ENCODE measurements around the gene EPRS1.
"Not testable (repeated sequence)": the region's sequence is repeated elsewhere in the genome, so short reads cannot be mapped to it uniquely, and the experiment has no call there.

EPRS1 gene

DNA sequence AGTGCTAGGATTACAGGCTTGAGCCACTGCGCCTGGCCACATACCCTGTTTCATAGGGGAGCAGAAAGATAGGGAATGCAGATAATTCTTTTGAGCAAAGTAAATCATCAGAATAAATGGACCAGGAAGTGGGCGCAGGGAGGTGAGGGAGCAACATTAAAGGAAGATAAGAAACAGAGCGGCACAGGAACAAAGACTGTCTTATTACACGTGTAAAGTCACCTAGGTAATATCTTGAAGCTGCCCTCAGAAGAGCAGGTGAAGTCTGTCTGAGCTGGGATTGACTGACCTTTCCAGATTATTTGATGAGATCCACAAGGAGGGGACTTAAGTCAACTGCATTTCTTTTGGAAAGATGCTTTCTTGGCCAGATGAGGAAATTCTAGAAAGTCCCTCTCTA is 7.7 kb downstream of the EPRS1 start:
- no peak for DNase-seq (ENCODE audit: low read depth in 2 of 2)

DNA sequence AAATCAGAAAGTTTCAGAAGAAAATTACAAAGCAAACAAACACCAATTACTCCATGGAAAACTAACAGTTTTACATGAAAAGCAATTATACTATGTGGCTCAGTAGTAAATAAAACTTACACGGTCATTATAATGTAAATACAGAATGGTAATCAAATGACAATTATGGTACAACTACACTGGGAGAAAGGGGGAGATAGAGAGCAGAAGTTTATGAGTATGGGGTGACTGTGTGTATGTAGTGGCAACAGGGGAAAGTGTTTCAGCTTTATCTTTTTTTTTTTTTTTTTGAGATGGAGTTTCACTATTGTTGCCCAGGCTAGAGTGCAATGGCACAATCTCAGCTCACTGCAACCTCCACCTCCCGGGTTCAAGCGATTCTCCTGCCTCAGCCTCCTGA is 8.5 kb downstream of the EPRS1 start:
- DNase-seq (ENCODE audit: low read depth in 2 of 2) = not testable (repeated sequence)

DNA sequence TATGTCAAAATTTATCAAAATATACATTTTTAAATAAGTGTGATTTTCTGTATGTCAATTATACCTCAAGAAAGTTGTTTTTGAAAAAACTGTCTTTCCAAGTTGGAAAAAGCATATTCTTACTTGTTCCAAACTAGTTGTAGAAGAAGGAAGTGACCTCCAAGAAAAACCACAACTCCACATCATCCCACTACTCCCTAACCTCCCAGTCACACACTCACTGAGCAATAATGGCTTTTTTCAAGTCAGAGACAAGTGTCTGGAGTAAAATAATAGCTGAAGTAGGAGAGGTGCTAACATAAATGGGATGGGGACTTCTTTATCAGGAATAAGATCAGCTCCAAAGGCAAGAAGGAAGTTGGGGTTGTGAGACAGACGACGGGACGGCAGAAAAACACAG is 13.4 kb downstream of the EPRS1 start:
- DNase-seq (ENCODE audit: low read depth in 2 of 2) = no peak

DNA sequence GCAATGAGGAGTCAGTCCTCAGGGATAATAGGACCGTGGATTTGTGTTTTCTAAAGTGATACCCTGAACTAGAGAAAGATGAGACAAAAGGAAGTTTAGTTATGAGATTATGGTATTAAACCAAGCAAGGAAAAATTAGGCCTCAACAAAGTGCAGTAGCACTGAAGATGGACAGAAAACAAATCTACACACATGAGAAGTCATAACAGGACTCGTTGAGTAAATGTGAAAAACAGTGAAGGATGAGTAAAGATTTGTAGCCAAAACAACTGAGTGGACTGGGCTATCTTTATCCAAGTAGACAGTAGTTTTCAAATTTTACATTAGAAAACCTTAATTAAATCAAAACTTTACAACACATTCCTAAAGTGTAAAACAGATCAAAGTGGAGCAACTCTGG is 15.0 kb downstream of the EPRS1 start:
- no peak for DNase-seq (ENCODE audit: low read depth in 2 of 2)

DNA sequence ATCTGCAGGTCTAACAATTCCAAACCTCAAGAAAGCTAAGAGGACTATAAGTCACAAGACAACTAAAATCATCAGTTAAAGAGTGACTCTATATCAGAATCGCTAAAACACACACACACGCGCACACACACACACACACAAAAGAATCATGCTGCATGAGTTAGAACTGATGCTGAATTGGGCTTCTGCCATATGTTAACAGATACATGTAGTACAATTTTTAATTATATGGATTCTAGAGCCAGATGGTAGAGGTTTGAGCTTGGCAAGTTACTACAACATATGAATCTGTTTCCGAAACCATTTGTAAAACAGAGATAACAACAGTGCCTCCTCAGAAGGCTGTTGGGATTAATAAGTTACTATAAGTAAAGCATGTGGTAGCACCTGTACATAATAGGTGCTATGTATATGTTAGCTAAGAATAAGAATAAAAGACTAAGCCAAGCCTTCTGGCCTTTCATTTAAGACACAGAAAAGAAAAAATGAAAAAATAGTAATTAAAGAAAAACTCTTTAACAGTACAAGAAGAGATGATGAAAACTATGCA is 17.9 kb downstream of the EPRS1 start:
- no peak for DNase-seq (ENCODE audit: low read depth in 2 of 2)

DNA sequence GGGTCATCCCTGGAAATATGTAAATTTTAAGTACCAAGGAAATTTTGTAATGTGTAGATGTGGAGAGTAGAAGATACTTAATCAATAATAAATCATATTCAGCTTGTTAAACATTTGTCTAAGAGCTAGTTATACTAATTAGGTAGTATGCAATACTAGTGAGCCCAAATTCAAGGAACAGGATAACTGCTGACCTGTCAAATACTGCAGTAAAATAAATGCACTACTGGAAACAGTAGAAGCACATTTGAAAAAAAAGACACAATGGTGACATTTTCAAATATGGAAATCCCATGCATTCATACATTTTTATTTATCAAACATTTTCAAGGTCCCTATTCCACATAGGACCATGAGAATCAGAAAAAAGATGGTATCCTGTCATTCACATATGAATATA is 27.2 kb downstream of the EPRS1 start:
- DNase-seq (ENCODE audit: low read depth in 2 of 2) = no peak

DNA sequence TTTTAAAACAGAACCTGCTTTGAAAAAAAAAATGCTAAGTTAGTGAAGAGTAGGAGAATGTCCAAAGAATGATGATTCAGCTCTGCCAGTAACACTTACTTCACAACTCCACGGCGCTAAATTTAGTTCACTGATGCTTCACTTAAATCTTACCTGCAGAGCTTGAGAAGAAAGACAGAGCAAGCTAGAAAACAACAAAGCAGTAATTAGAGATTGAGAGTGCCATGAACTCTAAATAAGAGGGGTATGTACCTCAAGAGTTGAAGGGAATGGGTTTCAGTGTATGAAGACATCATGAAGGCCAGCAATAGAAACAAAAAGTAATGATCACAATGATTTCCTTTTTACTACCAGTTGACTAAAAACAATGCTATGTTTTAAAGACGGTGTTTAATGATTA is 32.8 kb downstream of the EPRS1 start:
- no peak for DNase-seq (ENCODE audit: low read depth in 2 of 2)

DNA sequence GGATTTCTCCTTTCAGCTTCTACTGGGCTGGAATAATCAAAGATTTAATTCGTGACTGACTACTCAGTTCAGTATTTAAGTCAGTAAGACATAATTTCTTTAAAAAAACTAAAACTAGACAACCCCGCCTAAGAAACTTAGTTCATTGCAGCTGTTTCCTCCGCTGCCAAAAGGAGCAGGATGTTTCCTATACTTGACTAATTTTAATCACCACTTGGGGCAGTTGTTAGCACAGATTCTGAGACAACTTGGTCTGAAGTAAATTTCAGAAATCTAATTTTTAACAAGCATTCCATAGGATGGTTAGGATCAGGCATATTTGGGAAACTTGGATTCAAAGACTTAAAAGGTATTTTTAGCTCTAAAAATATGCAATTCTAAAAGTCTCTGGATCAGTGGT is 34.0 kb downstream of the EPRS1 start:
- no peak for DNase-seq (ENCODE audit: low read depth in 2 of 2)

DNA sequence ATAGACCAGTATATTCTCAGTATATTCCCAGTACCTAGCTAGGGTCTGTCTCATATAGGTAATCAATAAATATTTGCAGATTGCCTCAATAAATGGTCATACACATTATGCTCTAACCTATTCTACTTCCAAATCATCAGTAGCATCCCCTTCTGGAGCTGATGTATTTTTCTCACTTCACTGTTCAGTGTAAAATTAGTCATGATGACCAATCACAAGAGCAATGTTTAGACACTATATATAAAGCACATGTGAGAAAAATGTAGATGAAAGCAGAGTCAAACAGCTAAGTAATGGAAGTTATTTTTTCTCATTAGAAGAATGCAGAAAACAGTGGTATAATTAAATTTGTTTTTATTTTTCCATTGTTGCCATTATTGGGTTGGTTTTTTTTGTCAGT is 34.7 kb downstream of the EPRS1 start:
- no peak for DNase-seq (ENCODE audit: low read depth in 2 of 2)

DNA sequence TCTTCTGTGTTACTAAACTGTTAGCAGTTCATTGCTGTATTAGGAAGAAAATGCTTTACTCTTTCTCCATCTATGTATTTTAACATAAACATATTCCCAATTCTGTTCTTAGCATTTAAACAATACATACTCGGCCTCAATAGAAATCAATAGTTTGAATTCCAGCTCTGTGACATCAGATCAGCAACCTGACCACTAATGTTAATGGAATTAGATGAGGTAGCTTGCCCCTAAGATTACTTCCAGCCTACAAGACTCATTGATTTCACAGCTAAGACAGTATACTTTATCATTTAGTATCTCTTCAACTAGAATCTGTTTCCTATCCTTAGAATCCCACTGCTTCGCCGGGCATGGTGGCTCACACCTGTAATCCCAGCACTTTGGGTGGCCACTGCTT is 38.9 kb downstream of the EPRS1 start:
- no peak for DNase-seq (ENCODE audit: low read depth in 2 of 2)

DNA sequence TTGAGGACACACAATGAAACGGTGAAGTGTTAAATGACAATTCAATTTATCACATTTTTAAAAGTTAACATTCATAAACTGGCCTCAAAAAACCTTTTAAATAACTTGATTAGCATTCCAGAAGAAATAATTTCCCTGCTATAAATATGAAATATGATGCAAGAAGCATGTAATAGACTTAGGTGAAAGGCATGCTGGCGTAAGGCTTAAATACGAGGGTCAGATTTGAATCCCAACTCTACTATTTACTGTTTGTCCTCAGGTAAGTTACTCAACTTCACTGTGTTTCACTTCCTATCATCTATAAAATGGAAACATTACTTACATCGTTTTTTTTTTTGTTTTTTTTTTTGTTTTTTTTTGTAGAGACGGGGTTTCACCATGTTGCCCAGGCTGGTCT is 40.8 kb downstream of the EPRS1 start:
- DNase-seq (ENCODE audit: low read depth in 2 of 2) = no peak

DNA sequence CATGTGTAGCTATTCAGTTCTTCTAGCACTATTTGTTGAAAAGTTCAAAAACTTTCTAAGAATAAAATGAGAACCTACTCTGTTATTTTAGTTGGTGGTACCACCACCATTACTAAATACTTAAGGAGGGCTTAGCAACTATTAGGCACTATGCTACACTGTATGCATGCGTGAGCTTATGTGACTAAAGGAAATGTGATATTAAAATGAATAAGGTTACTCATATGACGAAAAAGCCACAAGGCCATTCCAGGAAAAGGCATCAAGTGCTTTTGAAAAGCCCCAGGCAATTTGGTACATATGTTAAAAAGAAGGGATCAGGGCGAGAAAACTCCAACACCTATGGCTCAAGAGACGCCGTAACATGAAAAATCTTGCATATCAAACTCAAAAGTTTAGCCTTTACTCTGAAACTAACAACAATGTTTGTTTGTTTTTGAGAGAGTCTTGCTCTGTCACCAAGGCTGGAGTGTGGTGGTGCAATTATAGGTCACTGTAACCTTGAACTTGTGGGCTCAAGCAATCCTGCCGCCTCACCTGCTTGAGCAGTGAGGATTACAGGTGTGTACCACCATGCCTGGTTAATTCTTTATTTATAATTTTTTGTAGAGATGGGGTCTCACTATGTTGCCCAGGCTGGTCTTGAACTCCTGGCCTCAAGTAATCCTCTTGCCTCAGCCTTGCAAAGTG is 42.5 kb downstream of the EPRS1 start:
- no peak for DNase-seq (ENCODE audit: low read depth in 2 of 2)

DNA sequence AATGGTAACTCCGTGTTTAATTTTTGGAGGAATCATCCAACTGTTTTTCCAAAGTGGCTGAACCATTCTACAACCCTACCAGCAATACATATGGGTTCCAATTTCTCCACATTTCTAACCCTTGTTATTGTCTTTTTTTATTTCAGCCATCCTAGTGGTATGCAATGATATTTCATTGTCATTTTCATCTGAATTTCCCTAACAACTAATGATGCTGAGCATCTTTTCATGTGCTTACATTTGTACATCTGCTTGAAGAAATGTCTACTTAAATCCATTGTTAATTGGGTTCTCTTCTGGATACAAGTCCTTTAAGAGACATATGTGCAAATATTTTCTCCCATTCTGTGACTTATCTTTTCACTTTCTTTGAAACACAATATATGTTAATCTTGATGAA is 43.3 kb downstream of the EPRS1 start:
- DNase-seq (ENCODE audit: low read depth in 2 of 2) = no peak

DNA sequence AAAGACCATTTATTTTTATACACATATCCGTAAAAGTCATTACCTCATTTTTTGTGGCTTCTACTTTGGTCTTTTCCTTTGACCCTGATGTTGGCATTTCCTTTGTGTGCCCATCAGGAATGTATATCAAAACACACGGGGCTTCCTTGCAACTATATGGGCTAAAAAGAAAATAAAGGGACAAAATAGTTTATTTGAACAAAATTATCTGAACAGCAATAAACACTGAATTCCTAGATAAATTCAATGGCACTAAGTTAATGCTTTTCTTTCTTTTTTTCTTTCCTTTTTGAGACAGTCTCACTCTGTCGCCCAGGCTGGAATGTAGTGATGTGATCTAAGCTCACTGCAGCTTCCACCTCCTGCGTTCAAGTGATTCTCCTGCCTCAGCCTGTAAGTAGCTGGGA is 45.2 kb downstream of the EPRS1 start:
- DNase-seq (ENCODE audit: low read depth in 2 of 2) = no peak

DNA sequence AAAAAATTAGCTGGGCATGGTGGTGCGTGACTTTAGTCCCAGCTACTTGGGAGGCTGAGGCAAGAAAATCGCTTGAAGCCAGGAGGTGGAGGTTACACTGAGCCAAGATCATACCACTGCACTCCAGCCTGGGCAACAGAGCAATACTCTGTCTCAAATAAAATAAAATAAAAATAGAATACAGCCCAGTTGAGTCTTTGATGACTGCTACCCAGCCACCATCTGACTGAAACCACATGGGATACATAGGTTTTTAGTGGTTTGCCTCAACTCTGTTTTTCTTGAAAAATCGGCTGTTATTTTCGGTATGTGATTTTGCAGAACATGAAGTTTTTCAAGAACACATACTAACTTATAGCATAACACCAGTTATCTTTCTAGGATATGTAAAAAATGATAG is 46.5 kb downstream of the EPRS1 start:
- DNase-seq (ENCODE audit: low read depth in 2 of 2) = no peak

Data from fibroblast of skin of left biceps (primary cell).